Chondrocyte (in vitro differentiated cells): ENCODE data around the gene KIF26B. TPM values are rescaled to one million over a fixed set of nuclear protein-coding genes. Genes with fewer than 3 reads are reported as not detected.

ENCODE experiments used
- DNase-seq: peaks from one replicate; pipeline ENCODE4 v3.0.0; 2021; ENCODE audit warnings: mixed read lengths, low spot score
- H3K27ac Mint-ChIP-seq: one replicate; pipeline ENCODE4 v1.8.0; 2021; ENCODE audit warnings: mild to moderate bottlenecking, moderate library complexity, mixed read lengths; ENCODE audit not compliant: unreplicated experiment
- H3K27me3 Mint-ChIP-seq: 2 replicates; pipeline ENCODE4 v1.8.0; 2021; ENCODE audit warnings: low read depth, mixed read lengths
- H3K36me3 Mint-ChIP-seq: 2 replicates; pipeline ENCODE4 v1.8.0; 2021; ENCODE audit warnings: low read depth, mixed read lengths
- H3K4me1 Mint-ChIP-seq: 2 replicates; pipeline ENCODE4 v1.8.0; 2021; ENCODE audit warnings: low read depth, mild to moderate bottlenecking, mixed read lengths
- H3K4me3 Mint-ChIP-seq: one replicate; pipeline ENCODE4 v1.8.0; 2021; ENCODE audit warnings: mild to moderate bottlenecking, moderate library complexity, mixed read lengths; ENCODE audit not compliant: unreplicated experiment
- H3K9me3 Mint-ChIP-seq: 2 replicates; pipeline ENCODE4 v1.8.0; 2021; ENCODE audit warnings: low read depth, mixed read lengths
- total RNA-seq: library from RNA; stranded (reverse); gene quantifications from 3 replicates; pipeline ENCODE4 v1.2.1, GENCODE V29; 2021
- TF ChIP-seq, protein P1 (sequence below): fragments of 200-600 bp; sonication (generic); IDR thresholded peaks from 2 replicates; pipeline ENCODE4 v1.5.0; 2021; ENCODE audit warnings: antibody characterized with exemption, mild to moderate bottlenecking, moderate library complexity

KIF26B gene
- total RNA-seq, 1 donor from 2014 or later: 47.0 TPM

DNA sequence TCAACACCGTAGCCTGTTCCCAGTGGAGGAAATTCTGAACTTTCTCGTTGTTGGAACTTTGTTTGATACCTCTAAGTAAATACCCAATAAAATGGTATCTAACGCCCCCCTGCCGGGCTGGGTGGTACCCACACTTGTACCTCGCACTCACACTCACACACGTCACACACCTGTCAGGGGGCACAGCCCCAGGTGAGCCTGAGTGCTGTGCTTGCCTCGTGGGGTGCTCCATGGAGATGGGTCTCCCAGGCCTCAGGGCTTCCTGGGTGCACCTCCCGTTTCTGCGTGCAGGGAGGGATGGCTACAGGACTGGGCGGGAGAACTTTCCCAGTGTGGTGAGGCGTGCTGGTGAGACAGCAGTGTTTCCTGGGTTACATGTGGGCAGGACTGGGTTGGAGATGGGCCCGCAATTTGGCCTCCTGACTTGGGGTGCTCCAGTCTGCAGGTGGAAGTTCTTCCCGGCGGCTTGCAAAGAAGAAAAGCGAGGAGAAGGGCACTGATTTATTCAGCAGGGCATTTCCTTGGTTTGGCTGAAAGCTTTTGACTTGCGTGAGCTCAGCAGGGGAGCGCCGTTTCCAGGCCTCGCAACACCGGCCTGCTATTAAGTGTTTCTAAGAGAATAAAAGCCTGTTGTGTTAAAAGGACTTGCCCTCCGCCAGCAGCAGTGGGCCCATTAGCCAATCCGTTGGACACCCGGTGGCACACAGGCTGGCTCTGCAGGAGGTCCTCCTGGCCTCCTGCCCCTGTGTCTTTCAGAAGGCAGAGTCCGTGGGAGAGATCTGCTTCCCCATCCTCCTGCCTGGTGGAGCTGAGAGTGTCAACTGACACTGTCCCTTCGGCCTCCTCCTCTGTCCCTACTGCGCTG, 79.7 kb downstream of the KIF26B start:
- Mint-ChIP-seq H3K27me3 (no peaks in the 10 kb centered on the region), H3K4me1 (peaks cover 24% of the 10 kb centered on the region), H3K27ac (peak overlapping the region; percentile 76), H3K9me3 (no peaks in the 10 kb centered on the region), H3K36me3 (peaks cover 6% of the 10 kb centered on the region), H3K4me3 (peak overlapping the region; percentile 54)
- DNase-seq: peak; percentile 74
- TF ChIP-seq, protein P1, sequence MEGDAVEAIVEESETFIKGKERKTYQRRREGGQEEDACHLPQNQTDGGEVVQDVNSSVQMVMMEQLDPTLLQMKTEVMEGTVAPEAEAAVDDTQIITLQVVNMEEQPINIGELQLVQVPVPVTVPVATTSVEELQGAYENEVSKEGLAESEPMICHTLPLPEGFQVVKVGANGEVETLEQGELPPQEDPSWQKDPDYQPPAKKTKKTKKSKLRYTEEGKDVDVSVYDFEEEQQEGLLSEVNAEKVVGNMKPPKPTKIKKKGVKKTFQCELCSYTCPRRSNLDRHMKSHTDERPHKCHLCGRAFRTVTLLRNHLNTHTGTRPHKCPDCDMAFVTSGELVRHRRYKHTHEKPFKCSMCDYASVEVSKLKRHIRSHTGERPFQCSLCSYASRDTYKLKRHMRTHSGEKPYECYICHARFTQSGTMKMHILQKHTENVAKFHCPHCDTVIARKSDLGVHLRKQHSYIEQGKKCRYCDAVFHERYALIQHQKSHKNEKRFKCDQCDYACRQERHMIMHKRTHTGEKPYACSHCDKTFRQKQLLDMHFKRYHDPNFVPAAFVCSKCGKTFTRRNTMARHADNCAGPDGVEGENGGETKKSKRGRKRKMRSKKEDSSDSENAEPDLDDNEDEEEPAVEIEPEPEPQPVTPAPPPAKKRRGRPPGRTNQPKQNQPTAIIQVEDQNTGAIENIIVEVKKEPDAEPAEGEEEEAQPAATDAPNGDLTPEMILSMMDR: no peak

DNA sequence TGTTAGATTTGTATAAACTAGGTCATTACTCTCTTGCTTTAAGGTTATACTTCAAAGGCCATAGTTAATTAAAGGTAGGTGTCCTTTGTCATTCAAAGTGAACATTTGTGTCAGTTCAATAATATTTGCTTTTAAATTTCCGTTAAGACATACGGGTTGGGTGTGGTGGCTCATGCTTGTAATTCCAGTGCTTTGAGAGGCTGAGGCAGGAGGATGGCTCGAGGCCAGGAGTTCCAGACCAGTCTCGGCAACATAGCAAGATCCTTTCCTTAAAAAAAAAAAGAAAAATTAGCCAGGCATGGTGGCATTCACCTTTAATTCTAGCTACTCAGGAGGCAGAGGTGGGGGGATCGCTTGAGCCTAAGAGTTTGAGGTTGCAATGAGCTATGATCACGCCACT, 80.4 kb downstream of the KIF26B start:
- H3K4me3 Mint-ChIP-seq: peak overlapping the region; percentile 54
- no peaks in the 10 kb centered on the region for H3K9me3 Mint-ChIP-seq
- TF ChIP-seq, protein P1: no peak
- DNase-seq: peak; percentile 51
- no peaks in the 10 kb centered on the region for H3K27me3 Mint-ChIP-seq
- peaks cover 26% of the 10 kb centered on the region for H3K4me1 Mint-ChIP-seq
- H3K27ac Mint-ChIP-seq: peak overlapping the region; percentile 76
- peaks cover 3% of the 10 kb centered on the region for H3K36me3 Mint-ChIP-seq

DNA sequence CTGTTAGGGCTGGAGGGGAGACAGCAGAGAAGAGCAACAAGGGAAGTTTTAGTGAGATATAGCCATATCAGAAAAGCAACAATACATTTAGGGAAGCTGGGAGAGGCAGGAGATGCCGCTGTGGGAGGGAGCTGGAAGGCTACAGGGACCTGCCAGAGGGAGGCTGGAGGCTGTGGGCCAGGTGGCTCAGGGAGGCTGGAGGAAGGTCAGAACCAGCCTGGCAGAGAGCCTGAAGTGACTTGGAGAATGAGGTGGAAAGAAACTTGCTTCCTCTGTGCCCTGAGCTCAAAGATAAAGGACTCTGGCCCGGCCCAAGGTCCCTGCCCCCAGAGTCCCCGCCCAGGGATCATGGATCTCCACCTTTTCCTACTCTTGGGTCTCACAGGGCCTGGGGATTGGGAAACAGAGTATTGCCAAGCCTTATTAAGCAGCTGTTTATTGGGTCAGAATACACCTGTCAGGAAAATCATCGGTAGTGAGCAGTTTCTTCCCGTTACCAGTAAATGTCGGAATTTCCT, 85.9 kb downstream of the KIF26B start:
- Mint-ChIP-seq H3K4me1 (peaks cover 17% of the 10 kb centered on the region), H3K27me3 (no peaks in the 10 kb centered on the region), H3K36me3 (no peaks in the 10 kb centered on the region), H3K27ac (no peak overlapping the region), H3K4me3 (no peak overlapping the region), H3K9me3 (no peaks in the 10 kb centered on the region)
- TF ChIP-seq, protein P1: no peak
- DNase-seq: no peak

DNA sequence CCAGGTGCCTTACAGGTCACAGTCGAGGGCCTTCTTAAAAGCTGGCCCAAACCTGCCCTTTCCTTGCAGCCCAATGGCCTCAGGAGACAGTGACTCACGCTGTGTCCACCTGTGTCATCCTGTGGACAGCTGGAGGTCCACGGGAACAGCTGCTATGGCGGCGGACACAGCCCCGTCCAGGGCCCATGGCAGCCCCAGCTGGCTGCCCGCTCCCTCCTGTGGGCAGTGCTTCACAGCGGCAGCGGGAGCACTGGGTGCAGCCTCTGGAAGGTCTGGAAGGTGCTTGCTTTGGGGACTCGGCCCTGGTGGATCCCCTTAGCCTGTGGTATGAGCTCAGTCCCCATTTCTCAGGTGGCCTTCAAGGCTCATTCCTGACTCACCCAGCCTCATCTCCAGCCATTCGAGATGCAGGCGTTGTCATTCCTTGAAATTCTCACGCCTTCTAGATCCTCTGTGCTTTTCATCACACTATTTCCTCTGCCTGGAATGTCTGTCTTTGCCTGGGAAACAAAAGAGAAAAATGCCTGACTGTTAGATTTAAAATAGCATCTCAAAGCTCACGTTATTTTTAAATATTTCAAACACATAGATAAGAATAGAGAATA, 86.8 kb downstream of the KIF26B start:
- Mint-ChIP-seq H3K9me3 (no peaks in the 10 kb centered on the region), H3K27ac (peak overlapping the region; percentile 87), H3K27me3 (no peaks in the 10 kb centered on the region), H3K4me3 (no peak overlapping the region), H3K4me1 (peaks cover 15% of the 10 kb centered on the region), H3K36me3 (peaks cover 2% of the 10 kb centered on the region)
- DNase-seq: no peak
- TF ChIP-seq, protein P1: no peak

DNA sequence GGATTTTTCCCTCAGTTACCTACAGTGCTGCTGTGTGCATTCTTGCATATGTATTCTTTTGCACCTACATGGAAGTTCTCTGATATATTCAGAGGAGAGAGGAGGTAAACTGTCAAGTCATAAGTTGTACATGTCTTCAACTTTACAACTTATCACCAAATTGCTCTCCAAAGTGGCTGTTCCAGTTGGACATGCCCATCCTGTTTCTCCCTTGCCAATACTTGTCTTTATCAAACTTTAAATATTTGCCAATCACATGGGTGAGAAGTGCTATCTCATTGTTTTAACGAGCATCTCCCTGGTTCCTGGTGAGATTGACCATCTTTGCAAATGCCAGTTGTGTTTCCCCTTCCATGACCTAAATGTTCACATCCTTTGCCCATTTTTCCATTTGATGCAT, 88.2 kb downstream of the KIF26B start:
- Mint-ChIP-seq H3K4me3 (no peak overlapping the region), H3K9me3 (no peaks in the 10 kb centered on the region), H3K27me3 (no peaks in the 10 kb centered on the region), H3K4me1 (peaks cover 15% of the 10 kb centered on the region), H3K27ac (no peak overlapping the region), H3K36me3 (peaks cover 6% of the 10 kb centered on the region)
- TF ChIP-seq, protein P1: no peak
- DNase-seq: no peak
